Stimulated activated CD8-positive, alpha-beta memory T cell treated with anti-CD3 and anti-CD28 coated beads, Interleukin-15, amount 100 ng/mL, for 24 hours (primary cell): Measurements from ENCODE around the gene STX8.

Experiments used
- DNase-seq: peaks from one replicate; pipeline ENCODE4 v3.0.0-alpha.2; 2020; ENCODE audit warnings: low read depth

STX8 gene

DNA sequence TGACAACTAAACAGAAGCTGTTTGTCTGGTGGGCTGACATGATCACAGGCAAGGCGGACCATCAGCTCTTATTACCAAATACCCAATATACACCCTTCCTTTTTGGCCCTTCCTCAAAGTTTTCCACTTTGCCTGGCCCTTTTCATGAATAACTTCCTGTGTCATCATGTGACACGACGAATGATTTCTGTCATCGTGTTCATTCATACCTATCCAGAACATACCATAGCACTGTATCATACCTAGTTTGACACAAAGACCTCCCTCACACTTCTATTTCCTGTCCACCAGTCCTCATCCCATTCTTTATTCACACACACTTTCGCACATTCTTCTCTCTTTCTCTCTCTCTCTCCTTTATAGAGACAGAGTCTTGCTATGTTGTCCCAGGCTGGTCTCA, 131.8 kb downstream of the STX8 start:
- no peak for DNase-seq

DNA sequence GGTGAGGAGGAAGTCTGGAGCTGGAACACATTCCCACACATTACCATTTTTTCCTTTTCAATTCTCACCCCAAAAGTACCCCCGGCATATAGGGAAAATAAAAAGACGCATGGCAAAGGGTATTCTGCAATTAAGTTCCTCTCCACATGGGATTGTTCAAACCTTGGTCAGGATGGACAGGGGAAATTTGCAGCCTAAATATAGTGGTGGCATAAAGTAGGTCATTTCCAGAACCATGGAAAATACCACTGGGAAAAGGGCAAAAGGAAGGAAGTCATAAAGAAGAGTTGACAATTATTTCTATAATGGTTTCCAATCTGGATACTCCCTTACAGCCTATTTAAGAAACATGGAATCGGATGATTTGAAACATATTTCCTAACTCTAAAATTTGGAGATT, 135.8 kb downstream of the STX8 start:
- no peak for DNase-seq

DNA sequence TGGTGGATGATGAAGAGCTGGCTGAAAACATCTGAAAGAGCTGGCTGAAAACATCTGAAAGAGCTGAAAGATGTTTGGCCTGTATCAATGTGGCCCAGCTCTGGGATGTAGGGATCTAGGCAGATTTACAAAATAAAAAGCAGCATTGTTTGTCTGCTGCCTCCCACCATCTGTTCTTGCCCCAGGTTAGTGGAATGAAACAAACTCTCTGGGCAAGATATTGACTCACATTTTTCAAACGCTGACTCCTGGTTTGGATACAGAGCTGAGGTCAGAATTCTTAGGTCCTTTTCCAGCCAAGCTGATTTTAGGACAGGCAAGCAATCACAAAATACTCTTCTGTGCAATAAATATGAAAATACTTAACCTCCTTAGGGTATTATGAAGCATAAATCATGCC, 139.0 kb downstream of the STX8 start:
- no peak for DNase-seq

- no peak for DNase-seq
Observed at GRCh38 chr17:9435165-9435564, 140.5 kb downstream of the STX8 start.

GRCh38 chr17:9434642-9435057, 141.0 kb downstream of the STX8 start:
- DNase-seq, result no peak

- DNase-seq, result no peak
Observed at GRCh38 chr17:9432934-9433421, 142.6 kb downstream of the STX8 start.

GRCh38 chr17:9432134-9432885, 143.3 kb downstream of the STX8 start:
- DNase-seq, result no peak

- DNase-seq, result no peak
Observed at GRCh38 chr17:9431620-9432019, 144.0 kb downstream of the STX8 start.

DNA sequence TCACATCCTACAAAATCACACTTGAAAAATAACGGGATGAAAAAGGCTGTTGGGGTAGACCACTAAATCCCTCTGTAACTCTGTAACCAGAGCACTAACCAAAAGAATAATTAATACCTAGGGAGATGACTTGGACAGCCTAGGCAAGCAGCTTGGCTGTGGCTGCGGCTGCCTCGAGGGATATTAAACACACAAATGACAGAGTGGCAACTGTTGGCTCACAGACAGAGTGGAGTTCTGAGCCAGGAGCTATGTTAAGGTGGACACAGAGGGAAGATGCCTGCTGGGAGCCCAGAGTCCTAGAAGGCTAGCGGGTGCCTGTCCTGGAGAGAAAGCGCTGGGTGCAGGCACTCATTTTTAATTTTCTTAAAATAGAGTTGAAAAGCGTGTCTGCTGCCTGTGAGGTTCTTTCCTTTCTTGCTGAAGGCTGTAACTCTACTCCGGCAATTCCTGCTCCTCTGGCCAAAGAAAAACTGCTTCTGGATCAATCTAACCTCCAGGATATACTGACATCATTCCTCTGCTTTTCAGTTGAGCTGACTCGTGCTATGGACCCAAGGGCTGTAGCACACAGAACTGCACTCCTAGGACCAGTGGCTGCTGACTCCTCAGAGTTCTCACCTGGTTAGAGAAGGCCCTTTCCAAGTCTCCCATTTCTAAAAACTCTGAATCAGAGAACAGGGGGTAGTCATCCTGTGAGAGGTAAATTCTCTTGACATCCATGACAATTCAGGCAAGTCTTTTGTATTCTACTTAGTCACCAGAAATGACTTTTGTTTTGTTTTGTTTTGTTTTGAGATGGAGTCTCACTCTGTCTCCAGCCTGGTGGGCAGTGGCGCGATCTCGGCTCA, 147.9 kb downstream of the STX8 start:
- DNase-seq, result no peak

DNA sequence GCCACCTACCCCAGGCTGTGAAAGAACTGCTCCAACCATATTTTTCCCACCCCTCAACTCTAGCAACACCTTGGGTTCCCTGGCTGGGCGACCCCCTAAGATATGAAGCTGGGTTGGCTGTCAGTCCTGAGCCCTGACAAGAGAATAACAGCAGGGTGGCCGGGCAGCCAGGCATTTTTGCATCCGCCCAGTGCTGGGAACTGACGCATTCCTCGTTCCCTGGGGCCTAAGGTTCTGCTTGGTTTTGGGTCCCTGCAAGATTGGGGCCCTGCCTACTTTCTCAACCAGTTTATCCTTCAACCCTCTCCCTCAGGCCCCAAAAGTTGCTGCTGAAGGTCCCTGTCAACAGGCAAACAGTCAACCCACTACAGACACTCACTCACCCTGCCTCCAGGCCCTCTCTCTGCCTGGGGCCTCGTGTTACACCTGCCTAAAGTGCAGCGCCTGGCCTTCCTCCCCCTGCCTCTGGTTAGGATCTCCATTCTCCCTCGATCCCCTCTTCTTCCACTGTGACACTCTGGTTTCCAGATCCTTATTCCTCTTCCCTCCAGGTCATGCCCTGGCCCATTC, 151.5 kb downstream of the STX8 start:
- DNase-seq, result no peak

DNA sequence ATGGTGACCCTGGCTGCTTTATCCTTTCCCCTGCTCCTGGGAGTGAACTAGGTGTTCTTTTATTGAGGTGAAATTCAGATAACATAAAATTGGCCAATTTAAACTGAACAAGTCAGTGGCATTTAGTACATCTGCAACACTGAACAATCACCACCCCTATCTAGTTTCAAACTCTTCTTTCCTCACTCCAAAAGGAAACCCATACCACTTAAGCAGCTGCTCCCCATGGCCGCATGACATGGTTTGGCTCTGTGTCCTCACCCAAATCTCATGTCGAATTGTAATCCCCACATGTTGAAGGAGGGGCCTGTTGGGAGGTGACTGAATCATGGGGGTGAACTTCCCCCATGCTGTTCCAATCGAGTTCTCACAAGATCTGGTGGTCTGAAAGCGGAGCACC, 154.1 kb downstream of the STX8 start:
- no peak for DNase-seq

- DNase-seq, result no peak
Observed at GRCh38 chr17:9419932-9420453, 155.6 kb downstream of the STX8 start.

GRCh38 chr17:9414471-9414870, 161.1 kb downstream of the STX8 start:
- no peak for DNase-seq

GRCh38 chr17:9410737-9411136, 164.9 kb downstream of the STX8 start:
- DNase-seq, result no peak

DNA sequence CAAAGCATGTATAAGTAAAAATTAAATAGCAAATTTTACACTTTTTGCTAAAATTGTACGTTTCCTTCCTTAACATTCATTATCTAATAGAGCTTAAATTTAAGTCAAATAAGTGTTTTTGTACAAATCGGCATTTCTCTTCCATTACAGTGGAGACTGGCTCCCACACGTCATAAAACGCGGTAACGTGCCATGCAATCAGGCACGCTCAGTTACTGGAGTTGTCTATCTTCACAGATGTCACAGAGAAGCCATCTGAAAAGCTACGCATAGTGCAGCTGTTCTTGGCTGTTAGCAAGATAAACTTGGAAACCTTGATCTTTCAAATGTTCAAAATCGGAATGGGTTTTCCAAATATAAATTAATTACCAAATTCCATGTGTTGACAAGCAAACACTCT, 165.3 kb downstream of the STX8 start:
- no peak for DNase-seq

DNA sequence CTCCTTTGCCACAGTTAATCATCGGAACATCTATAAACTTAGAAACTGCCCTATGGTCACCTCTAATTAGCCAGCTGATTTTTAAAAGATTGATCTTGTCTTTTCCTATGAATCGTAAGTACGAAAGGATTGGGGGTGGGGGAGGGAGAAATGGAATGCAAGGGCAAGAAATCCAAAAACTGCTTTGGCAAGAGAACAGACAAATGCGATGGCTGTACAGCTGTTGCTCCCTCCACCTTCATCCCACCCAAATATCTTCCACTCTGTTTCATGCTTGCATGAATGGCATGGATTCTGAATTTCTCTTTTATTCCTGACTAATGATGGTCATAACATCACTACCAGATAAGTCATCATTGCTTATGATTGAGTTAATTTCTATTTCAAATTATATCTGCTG, 165.7 kb downstream of the STX8 start:
- DNase-seq, result no peak

DNA sequence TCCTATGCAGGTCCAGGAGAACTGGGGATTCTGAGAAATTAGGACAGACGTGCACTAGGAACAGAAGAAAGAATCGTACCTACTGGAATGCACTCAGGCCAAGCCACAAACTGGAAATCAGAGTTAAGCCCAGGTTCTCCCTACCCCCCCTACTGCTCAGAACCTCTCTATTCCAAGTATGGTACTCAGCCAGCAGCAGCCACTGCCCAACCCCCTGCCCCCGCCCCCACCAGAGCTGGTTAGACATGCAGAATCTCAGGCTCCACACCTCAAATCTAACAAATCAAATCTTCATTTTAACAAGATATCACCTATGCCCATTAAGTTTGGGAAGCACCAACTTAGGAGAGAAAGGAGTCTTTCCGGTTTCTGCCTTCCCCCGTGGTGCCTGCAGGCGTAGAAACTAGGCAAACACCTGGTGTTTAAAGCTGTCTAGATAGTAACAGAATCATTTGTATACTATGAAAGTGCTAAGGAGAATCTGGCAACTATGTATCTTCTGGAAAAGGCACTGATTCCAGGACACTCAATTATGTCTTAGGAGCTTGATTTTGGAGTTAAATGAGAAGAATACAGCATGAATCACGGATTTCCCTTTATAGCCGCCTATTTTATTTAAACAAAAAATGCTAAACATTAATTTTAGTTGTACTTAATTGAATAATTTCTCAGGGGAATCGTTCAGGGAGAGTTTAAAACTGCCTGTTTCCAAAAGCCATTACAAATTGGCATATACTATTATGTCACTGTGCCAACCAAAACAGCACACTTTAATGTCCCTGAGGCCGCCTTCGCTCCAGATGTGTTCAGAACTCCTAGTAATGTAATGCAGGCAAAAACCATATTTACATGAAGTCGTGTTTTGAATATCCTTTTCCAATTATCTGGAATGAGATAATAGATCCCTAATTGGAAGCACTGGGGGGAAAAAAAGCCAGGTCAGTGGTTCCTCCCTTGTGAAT, 166.5 kb downstream of the STX8 start:
- DNase-seq, result no peak

DNA sequence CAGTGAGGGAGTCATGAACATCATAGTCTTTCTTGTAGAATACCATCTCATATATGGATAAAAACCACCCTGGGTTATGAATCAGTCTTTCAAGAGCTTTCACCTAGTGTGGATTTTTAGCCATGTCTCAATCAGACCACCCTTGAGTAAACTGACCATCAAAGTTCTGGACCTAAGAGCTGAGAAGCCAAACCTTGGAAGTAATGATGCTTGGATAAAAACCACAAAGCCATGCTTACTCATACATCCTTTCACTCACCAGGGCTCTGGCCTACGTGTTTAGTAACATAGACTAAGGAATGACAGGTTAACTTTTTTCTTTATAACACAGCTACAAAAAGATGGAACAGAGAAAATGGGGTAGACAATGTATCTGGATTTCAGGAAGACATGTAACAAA, 167.2 kb downstream of the STX8 start:
- DNase-seq, result no peak

- no peak for DNase-seq
Observed at GRCh38 chr17:9406046-9406606, 169.5 kb downstream of the STX8 start.

DNA sequence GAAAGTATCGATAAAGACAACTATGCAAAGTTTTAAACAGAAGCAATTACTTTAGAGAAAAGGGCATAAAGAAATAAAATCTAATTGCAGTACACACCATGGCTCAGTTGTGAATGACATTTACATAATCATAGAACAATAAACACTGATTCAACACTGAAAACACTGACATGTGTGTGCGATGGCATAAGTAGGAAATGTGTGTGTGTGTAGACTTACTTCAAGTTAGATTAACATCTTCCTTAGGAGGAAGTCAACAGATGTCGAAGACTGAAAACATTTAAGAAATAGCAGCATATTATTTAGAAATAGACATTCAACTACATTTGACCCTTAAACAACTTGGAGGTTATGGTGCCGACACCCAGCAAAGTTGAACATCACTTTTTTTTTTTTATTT, 172.4 kb downstream of the STX8 start:
- no peak for DNase-seq

GRCh38 chr17:9402590-9403199, 172.9 kb downstream of the STX8 start:
- DNase-seq, result no peak
